Activated T-helper 1 cell treated with anti-CD3 and anti-CD28 coated beads, Interleukin-12 subunit alpha, Interleukin-12 subunit beta, Interleukin-2, Interleukin-4 antibody, amounts not matched to agents 30 ng/mL and 10 ng/mL and 1 ng/mL, durations not matched to agents 14 hours and 24 hours and 36 hours (primary cell): Measurements from ENCODE around the gene MTIF2. TPM values are rescaled to one million over a fixed set of nuclear protein-coding genes. Genes with fewer than 3 reads are reported as not detected.
"Not testable (repeated sequence)": the region's sequence is repeated elsewhere in the genome, so short reads cannot be mapped to it uniquely, and the experiment has no call there.

Source experiments
- DNase-seq: peaks from one replicate; pipeline ENCODE4 v3.0.0; 2021; ENCODE audit warnings: low spot score
- H3K27ac Mint-ChIP-seq: one replicate; pipeline ENCODE4 v1.8.0; 2021; ENCODE audit warnings: mild to moderate bottlenecking, mixed read lengths
- H3K27me3 Mint-ChIP-seq: one replicate; pipeline ENCODE4 v1.8.0; 2022; ENCODE audit warnings: mild to moderate bottlenecking, moderate library complexity, mixed read lengths; ENCODE audit not compliant: insufficient read depth
- H3K36me3 Mint-ChIP-seq: one replicate; pipeline ENCODE4 v1.8.0; 2021; ENCODE audit warnings: low read depth, mixed read lengths
- H3K4me1 Mint-ChIP-seq: one replicate; pipeline ENCODE4 v1.8.0; 2021; ENCODE audit warnings: low read depth, mixed read lengths
- H3K4me3 Mint-ChIP-seq: one replicate; pipeline ENCODE4 v1.8.0; 2021; ENCODE audit warnings: mild to moderate bottlenecking, moderate library complexity, mixed read lengths
- H3K9me3 Mint-ChIP-seq: one replicate; pipeline ENCODE4 v1.8.0; 2021; ENCODE audit warnings: mixed read lengths
- intact Hi-C: fragments of 100-400 bp; cut with micrococcal nuclease; formaldehyde crosslinking; loops from one replicate; pipeline ENCODE4 v1.15.1; 2024
- total RNA-seq: library from RNA; stranded (reverse); gene quantifications from 2 replicates; pipeline ENCODE4 v1.2.3, GENCODE V29; 2022

MTIF2 gene, protein sequence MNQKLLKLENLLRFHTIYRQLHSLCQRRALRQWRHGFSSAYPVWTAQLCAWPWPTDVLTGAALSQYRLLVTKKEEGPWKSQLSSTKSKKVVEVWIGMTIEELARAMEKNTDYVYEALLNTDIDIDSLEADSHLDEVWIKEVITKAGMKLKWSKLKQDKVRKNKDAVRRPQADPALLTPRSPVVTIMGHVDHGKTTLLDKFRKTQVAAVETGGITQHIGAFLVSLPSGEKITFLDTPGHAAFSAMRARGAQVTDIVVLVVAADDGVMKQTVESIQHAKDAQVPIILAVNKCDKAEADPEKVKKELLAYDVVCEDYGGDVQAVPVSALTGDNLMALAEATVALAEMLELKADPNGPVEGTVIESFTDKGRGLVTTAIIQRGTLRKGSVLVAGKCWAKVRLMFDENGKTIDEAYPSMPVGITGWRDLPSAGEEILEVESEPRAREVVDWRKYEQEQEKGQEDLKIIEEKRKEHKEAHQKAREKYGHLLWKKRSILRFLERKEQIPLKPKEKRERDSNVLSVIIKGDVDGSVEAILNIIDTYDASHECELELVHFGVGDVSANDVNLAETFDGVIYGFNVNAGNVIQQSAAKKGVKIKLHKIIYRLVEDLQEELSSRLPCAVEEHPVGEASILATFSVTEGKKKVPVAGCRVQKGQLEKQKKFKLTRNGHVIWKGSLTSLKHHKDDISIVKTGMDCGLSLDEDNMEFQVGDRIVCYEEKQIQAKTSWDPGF
- total RNA-seq: 42.3 and 44.1 TPM in 2 replicates

DNA sequence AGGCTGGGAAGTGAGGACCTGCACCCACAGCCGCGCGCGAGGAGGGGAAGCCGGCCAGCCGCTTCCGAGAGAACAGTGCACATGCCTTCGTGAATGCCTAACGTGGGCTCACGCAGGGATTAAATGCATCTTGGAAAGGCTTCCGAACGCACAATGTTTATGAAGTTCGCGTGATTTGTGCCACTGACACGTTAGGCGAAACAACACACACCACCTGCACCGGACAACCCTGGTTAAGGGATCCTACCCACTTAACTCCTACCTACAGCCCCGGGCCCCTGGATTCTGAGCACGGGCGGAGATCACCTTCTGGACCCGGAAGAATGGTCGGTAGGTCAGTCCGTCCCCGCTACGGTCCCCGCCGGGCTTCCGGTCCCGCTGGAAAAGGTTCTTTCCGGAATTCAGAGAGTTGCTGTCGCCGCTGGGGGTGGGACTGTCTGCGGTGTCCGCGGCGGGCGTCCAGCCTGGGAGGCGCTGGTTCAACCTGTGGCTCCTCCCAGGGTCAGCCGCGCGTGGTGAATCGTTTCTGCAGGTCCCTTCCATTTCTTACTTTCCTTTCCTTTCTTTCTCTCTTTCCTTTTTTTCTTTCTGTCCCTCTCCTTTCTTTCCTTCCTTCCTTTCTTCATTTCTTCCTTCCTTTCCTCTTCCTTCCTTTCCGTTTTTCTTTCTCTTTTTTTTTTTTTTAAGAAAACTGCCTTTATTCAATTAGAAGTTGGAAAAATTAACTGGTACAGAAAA, at the start of gene MTIF2:
Gene MTIF2, minus strand, starts transcription at position 325 of the 738 bp plus-strand sequence. CDS start 5,373 bp downstream, outside the sequence.
- Mint-ChIP-seq H3K27ac (peak within 1 kb of the TSS; percentile 85), H3K36me3 (peaks cover 4% of the 10 kb centered on the region), H3K4me1 (peaks cover 14% of the 10 kb centered on the region), H3K4me3 (peak within 1 kb of the TSS; percentile 93), H3K27me3 (no peaks in the 10 kb centered on the region), H3K9me3 (no peaks in the 10 kb centered on the region)
- peak; percentile 87 for DNase-seq
- intact Hi-C loops: loop anchor here (1.0 to 2.0 kb wide), 9 partner anchors 13 to 348 kb away; partner anchors contain the start of genes CCDC88A, CLHC1, PPP4R3B and RPS27A

GRCh38 chr2:55314985-55315384, 46.0 kb upstream of the MTIF2 start:
- peaks cover 2% of the 10 kb centered on the region for H3K36me3 Mint-ChIP-seq
- DNase-seq: no peak
- no peaks in the 10 kb centered on the region for H3K9me3 Mint-ChIP-seq
- intact Hi-C loops: loop anchor here (5.0 kb wide), 2 partner anchors 277 to 633 kb away; no protein-coding TSS in a partner anchor
- peaks cover 19% of the 10 kb centered on the region for H3K4me1 Mint-ChIP-seq
- H3K4me3 Mint-ChIP-seq: no peak overlapping the region
- H3K27ac Mint-ChIP-seq: no peak overlapping the region
- no peaks in the 10 kb centered on the region for H3K27me3 Mint-ChIP-seq

GRCh38 chr2:55311444-55311870, 42.4 kb upstream of the MTIF2 start:
- H3K4me3 Mint-ChIP-seq: no peak overlapping the region
- H3K27ac Mint-ChIP-seq: peak overlapping the region; percentile 57
- H3K27me3 Mint-ChIP-seq: no peaks in the 10 kb centered on the region
- no peak for DNase-seq
- peaks cover 2% of the 10 kb centered on the region for H3K36me3 Mint-ChIP-seq
- peaks cover 22% of the 10 kb centered on the region for H3K4me1 Mint-ChIP-seq
- intact Hi-C loops: loop anchor here (1.0 to 5.0 kb wide), 8 partner anchors 9 to 629 kb away; partner anchors contain the start of genes CFAP36 and MTIF2
- H3K9me3 Mint-ChIP-seq: no peaks in the 10 kb centered on the region

DNA sequence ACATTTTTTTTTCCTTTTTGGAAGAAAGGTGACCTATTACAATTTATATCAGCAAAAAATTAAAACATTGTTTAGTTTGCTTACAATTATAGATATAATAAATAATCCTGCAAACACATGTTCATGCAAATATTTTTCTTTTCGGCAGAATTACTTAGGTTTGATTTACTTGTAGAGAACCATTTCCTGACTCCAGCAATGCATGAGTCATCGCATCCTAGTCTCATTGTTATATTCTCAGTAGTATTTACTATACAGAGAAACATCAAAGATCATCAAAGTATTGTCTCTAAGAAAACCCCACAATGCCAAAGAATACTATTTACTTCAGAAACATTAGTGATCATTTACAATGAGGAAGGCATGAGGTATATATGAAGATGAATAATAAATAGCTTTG, 40.4 kb upstream of the MTIF2 start:
- DNase-seq: no peak
- Mint-ChIP-seq H3K9me3 (no peaks in the 10 kb centered on the region), H3K27ac (no peak overlapping the region), H3K4me1 (peaks cover 22% of the 10 kb centered on the region), H3K27me3 (peaks cover 4% of the 10 kb centered on the region), H3K4me3 (no peak overlapping the region), H3K36me3 (peaks cover 2% of the 10 kb centered on the region)
- intact Hi-C loops: no loop called here

DNA sequence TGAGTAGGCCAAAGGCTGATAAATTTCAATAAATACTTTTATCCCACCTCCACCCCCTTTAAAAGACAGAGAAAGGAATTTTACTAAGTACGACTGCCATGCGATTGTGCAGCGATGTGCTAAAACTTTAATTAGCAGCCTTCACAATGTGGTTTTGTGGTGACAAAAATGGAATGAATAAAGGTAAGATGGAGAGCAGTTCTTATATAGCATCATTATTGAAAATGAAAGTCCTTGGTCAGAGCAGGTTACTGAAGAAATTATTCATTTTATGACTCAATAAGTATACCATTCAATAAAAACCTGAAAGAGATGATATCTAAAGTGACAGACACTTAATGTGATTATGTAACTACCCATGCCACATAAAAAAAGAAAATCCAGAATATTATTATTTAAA, 33.2 kb upstream of the MTIF2 start:
- intact Hi-C loops: loop anchor here (1.0 kb wide), 1 partner anchor 9 kb away; no protein-coding TSS in a partner anchor
- Mint-ChIP-seq H3K27me3 (peaks cover 6% of the 10 kb centered on the region), H3K9me3 (no peaks in the 10 kb centered on the region), H3K36me3 (no peaks in the 10 kb centered on the region), H3K4me3 (no peak overlapping the region), H3K27ac (no peak overlapping the region), H3K4me1 (peaks cover 10% of the 10 kb centered on the region)
- DNase-seq: no peak

DNA sequence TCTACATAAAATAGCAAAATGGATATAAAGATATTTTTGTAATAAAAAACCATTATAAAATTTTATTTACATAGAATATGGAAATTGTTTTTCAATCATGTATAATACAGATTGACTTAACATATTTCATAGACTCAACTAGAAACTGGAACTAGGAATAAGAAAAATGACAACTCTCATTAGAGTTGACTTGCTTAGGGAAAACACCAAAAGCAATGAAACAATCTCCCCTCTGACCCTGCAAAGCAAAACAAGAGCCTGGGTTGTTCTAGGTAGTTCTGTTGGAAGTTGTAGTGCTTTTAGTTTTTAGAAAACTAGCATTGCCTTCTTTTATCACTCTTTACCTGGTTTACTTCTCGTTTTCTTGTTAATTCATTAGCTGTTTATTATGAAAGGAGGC, 32.2 kb upstream of the MTIF2 start:
- H3K36me3 Mint-ChIP-seq: no peaks in the 10 kb centered on the region
- intact Hi-C loops: no loop called here
- no peak overlapping the region for H3K4me3 Mint-ChIP-seq
- H3K9me3 Mint-ChIP-seq: no peaks in the 10 kb centered on the region
- H3K27me3 Mint-ChIP-seq: peaks cover 6% of the 10 kb centered on the region
- DNase-seq: no peak
- peaks cover 10% of the 10 kb centered on the region for H3K4me1 Mint-ChIP-seq
- no peak overlapping the region for H3K27ac Mint-ChIP-seq

- no peak overlapping the region for H3K4me3 Mint-ChIP-seq
- H3K27me3 Mint-ChIP-seq: no peaks in the 10 kb centered on the region
- peaks cover 15% of the 10 kb centered on the region for H3K4me1 Mint-ChIP-seq
- DNase-seq: no peak
- intact Hi-C loops: no loop called here
- H3K36me3 Mint-ChIP-seq: no peaks in the 10 kb centered on the region
- no peaks in the 10 kb centered on the region for H3K9me3 Mint-ChIP-seq
- no peak overlapping the region for H3K27ac Mint-ChIP-seq
Observed at GRCh38 chr2:55296393-55296792, 27.4 kb upstream of the MTIF2 start.

GRCh38 chr2:55283083-55283482, 14.1 kb upstream of the MTIF2 start:
- intact Hi-C loops: loop anchor here (2.0 to 5.0 kb wide), 4 partner anchors 50 to 409 kb away; partner anchors contain the start of genes CLHC1, PNPT1, PPP4R3B and RPS27A
- no peaks in the 10 kb centered on the region for H3K9me3 Mint-ChIP-seq
- peaks cover 4% of the 10 kb centered on the region for H3K36me3 Mint-ChIP-seq
- H3K27me3 Mint-ChIP-seq: no peaks in the 10 kb centered on the region
- H3K4me1 Mint-ChIP-seq: peaks cover 12% of the 10 kb centered on the region
- peak overlapping the region; percentile 89 for H3K4me3 Mint-ChIP-seq
- no peak overlapping the region for H3K27ac Mint-ChIP-seq
- no peak for DNase-seq

DNA sequence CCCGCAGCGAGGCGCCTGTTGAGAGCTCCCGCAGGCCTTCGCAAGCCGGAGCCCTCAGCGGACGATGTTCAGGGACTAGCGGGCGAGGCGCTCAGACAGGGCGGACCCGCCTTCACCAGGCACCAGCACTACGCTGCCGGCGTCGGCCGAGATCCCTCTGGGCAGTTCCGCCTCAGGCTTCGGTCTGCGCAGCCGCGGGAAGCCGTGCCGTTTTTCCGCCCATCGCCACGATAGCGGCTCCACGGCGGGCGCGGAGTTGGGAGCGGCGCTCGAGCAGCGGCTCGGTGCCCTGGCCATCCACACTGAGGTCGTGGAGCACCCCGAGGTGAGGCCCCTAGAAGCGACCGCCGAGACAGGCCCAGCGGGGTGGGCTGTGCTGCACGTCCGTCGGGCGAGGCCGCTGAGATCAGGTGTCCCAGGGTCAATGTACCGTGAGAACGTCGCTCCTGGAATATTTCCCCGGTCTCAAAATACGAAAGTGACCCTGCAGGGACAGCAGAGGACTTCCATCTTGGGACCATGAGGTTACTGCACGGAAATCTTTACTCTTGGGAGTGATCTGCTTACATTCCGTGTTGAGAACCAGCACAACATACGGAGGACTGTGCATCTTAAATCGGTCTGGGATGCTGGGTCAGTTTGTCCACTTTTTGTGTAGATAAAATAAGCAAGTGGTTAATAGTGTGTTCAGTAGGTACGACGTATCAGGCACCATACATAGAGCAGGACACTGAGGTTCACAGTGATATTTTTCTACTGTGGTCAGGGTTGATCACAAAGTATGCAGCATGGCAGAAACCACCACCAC, 13.3 kb upstream of the MTIF2 start:
- peaks cover 4% of the 10 kb centered on the region for H3K36me3 Mint-ChIP-seq
- H3K4me1 Mint-ChIP-seq: peaks cover 12% of the 10 kb centered on the region
- peak overlapping the region; percentile 89 for H3K4me3 Mint-ChIP-seq
- peak; percentile 85 for DNase-seq
- intact Hi-C loops: loop anchor here (1.0 to 5.0 kb wide), 8 partner anchors 13 to 410 kb away; partner anchors contain the start of genes CCDC88A, CFAP36, CLHC1 and MTIF2
- peak overlapping the region; percentile 93 for H3K27ac Mint-ChIP-seq
- H3K27me3 Mint-ChIP-seq: peaks cover 2% of the 10 kb centered on the region
- no peaks in the 10 kb centered on the region for H3K9me3 Mint-ChIP-seq

- Mint-ChIP-seq H3K4me1 (peaks cover 12% of the 10 kb centered on the region), H3K27ac (peak overlapping the region; percentile 44), H3K4me3 (peak overlapping the region; percentile 59)
- H3K36me3 Mint-ChIP-seq, DNase-seq, H3K9me3 Mint-ChIP-seq, H3K27me3 Mint-ChIP-seq: not testable (repeated sequence)
- intact Hi-C loops: loop anchor here (5.0 kb wide), 2 partner anchors 336 to 411 kb away; partner anchors contain the start of genes PNPT1 and PPP4R3B
Observed at GRCh38 chr2:55280851-55281546, 12.0 kb upstream of the MTIF2 start.

DNA sequence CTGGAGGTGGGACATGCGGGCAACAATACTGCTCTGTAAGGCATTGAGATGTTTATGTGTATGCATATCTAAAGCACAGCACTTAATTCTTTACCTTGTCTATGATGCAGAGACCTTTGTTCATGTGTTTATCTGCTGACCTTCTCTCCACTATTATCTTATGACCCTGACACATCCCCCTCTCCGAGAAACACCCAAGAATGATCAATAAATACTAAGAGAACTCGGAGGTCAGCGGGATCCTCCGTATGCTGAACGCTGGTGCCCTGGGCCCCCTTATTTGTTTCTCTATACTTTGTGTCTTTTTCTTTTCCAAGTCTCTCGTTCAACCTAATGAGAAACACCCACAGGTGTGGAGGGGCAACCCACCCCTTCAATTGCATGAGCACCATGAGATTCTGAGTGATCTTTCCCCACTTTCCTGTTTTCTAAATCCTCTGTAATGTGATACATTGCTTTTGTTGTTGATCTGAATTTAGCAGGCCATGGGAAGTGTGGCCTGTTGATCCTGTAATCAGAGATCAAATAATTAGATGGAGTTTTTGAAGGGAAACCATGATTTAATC, 10.9 kb upstream of the MTIF2 start:
- intact Hi-C loops: loop anchor here (5.0 kb wide), 2 partner anchors 337 to 412 kb away; partner anchors contain the start of genes PNPT1 and PPP4R3B
- H3K4me3 Mint-ChIP-seq, H3K27ac Mint-ChIP-seq, DNase-seq, H3K27me3 Mint-ChIP-seq, H3K36me3 Mint-ChIP-seq, H3K9me3 Mint-ChIP-seq: not testable (repeated sequence)
- H3K4me1 Mint-ChIP-seq: peaks cover 12% of the 10 kb centered on the region
